HCT116 (cell line): ENCODE results near the gene SLC9A9. TPM values are rescaled to one million over a fixed set of nuclear protein-coding genes. Genes with fewer than 3 reads are reported as not detected.

ENCODE experiments used
- ATAC-seq: fragments of 200-7000 bp; cut with Tn5 transposase; 2 replicates; pipeline ENCODE4 v1.9.1; 2020; ENCODE audit warnings: mild to moderate bottlenecking, moderate library complexity
- BruUV-seq: library from RNA; stranded (reverse); fragments of 400-500 nt; replicated peaks from 2 replicates; lab custom pipeline; 2021; lab: Mats Ljungman, UMichigan
- CTCF ChIA-PET: fragments of 300-600 bp; sonication (Branson Sonifier 250); formaldehyde crosslinking; loops from one replicate; lab custom pipeline; 2021; ENCODE audit warnings: antibody characterized with exemption; lab: Charles Lee
- POLR2A ChIA-PET: fragments of 300-600, 350-600 bp; sonication (Branson Sonifier 250); formaldehyde crosslinking; loops from one replicate; lab custom pipeline; 2021; ENCODE audit warnings: antibody characterized with exemption; lab: Charles Lee
- RAD21 ChIA-PET, 2 experiments: fragments of 300-600 bp; sonication (Branson Sonifier 250); formaldehyde crosslinking; loops; one replicate each; lab custom pipeline; 2023; ENCODE audit warnings: low total read pairs in 2 of 2; ENCODE audit not compliant: uncharacterized antibody in 2 of 2, unreplicated experiment in 2 of 2, low non-redundant PET in 1 of 2; lab: Charles Lee
- DNase-seq: peaks from one replicate; pipeline ENCODE4 v3.0.0-alpha.2; 2010; ENCODE audit warnings: low read depth, low spot score
- H2AFZ ChIP-seq: fragments of 200-600 bp; shearing (Covaris generic), sonication (generic); 2 replicates; pipeline ENCODE4 v1.6.1; 2017; ENCODE audit warnings: low read depth, mixed run types, mixed read lengths, antibody characterized with exemption, low read length; ENCODE audit not compliant: poor library complexity, severe bottlenecking
- H3K27ac ChIP-seq: 2 replicates; pipeline ENCODE4 v1.5.1; 2012; ENCODE audit warnings: low read depth, low read length
- H3K27me3 ChIP-seq: fragments of 200-600 bp; sonication (generic); 2 replicates; pipeline ENCODE4 v1.6.1; 2016; ENCODE audit warnings: mixed run types, low read length, mixed read lengths; ENCODE audit not compliant: insufficient read depth
- H3K36me3 ChIP-seq, 2 experiments: fragments of 200-500 bp in 1 of 2; fragments of 200-600 bp in 1 of 2; sonication (Bioruptor generic) in 1 of 2; sonication (generic) in 1 of 2; 2 replicates each; pipeline versions ENCODE4 v1.5.1 to v1.6.1; 2014 to 2016; ENCODE audit warnings: low read length in 2 of 2, inconsistent platforms in 1 of 2, mixed read lengths in 1 of 2, mixed run types in 1 of 2; ENCODE audit not compliant: insufficient read depth in 2 of 2, control insufficient read depth in 1 of 2
- H3K4me1 ChIP-seq, 2 experiments: fragments of 200-600 bp in 1 of 2; sonication (generic) in 1 of 2; 2 replicates each; pipeline versions ENCODE4 v1.5.1 to v1.6.1; 2012 to 2017; ENCODE audit warnings: low read length in 2 of 2, inconsistent platforms in 1 of 2, mild to moderate bottlenecking in 1 of 2, mixed read lengths in 1 of 2, mixed run types in 1 of 2, moderate library complexity in 1 of 2; ENCODE audit not compliant: insufficient read depth in 2 of 2, control insufficient read depth in 1 of 2
- H3K4me2 ChIP-seq: fragments of 200-600 bp; sonication (generic); 2 replicates; pipeline ENCODE4 v1.6.1; 2017; ENCODE audit warnings: mixed run types, low read length, mixed read lengths
- H3K4me3 ChIP-seq, 2 experiments: fragments of 200-600 bp in 1 of 2; sonication (generic) in 1 of 2; replicated peaks in 1 of 2; 2 replicates each; pipeline ENCODE4 v1.5.1; 2011 to 2016; ENCODE audit warnings: low read length in 2 of 2, control low read depth in 1 of 2, low read depth in 1 of 2, mild to moderate bottlenecking in 1 of 2, mixed read lengths in 1 of 2, mixed run types in 1 of 2
- H3K79me2 ChIP-seq: fragments of 200-600 bp; sonication (generic); 2 replicates; pipeline ENCODE4 v1.6.1; 2017; ENCODE audit warnings: mild to moderate bottlenecking, mixed run types, low read length, moderate library complexity, mixed read lengths; ENCODE audit not compliant: insufficient read depth
- H3K9ac ChIP-seq: fragments of 200-600 bp; sonication (generic); 2 replicates; pipeline ENCODE4 v1.6.1; 2016; ENCODE audit warnings: low read length, mixed read lengths
- H3K9me2 ChIP-seq: fragments of 200-600 bp; sonication (generic), shearing (Covaris generic); 2 replicates; pipeline ENCODE4 v1.6.1; 2017; ENCODE audit warnings: mixed run types, mild to moderate bottlenecking, moderate library complexity; ENCODE audit not compliant: insufficient read depth
- H3K9me3 ChIP-seq, 2 experiments: fragments of 200-500 bp in 1 of 2; fragments of 200-600 bp in 1 of 2; sonication (Bioruptor generic) in 1 of 2; sonication (generic) in 1 of 2; 2 replicates each; pipeline ENCODE4 v1.6.1; 2014 to 2017; ENCODE audit warnings: low read length in 2 of 2, mixed read lengths in 2 of 2, inconsistent platforms in 1 of 2, low read depth in 1 of 2, mild to moderate bottlenecking in 1 of 2, mixed run types in 1 of 2, moderate library complexity in 1 of 2; ENCODE audit not compliant: control insufficient read depth in 1 of 2, insufficient read depth in 1 of 2
- H4K20me1 ChIP-seq: fragments of 200-600 bp; sonication (generic), shearing (Covaris generic); 2 replicates; pipeline ENCODE4 v1.6.1; 2017; ENCODE audit warnings: mixed run types, mild to moderate bottlenecking, moderate library complexity; ENCODE audit not compliant: insufficient read depth
- CEBPB ChIP-seq: IDR thresholded peaks from 2 replicates; pipeline ENCODE4 v1.6.1; 2012; ENCODE audit warnings: low read depth
- ELF1 ChIP-seq: IDR thresholded peaks from 2 replicates; pipeline ENCODE4 v1.6.1; 2012; ENCODE audit warnings: low read depth, borderline replicate concordance
- EZH2 ChIP-seq: fragments of 200-600 bp; sonication (generic); IDR thresholded peaks from 2 replicates; pipeline ENCODE4 v1.6.1; 2017; ENCODE audit warnings: antibody characterized with exemption, mixed run types
- EZH2phosphoT487 ChIP-seq: fragments of 200-600 bp; IDR thresholded peaks from 2 replicates; pipeline ENCODE4 v1.6.1; 2018; ENCODE audit warnings: antibody characterized with exemption, borderline replicate concordance
- POLR2AphosphoS5 ChIP-seq: IDR thresholded peaks from 2 replicates; pipeline ENCODE4 v1.6.1; 2011; ENCODE audit warnings: mild to moderate bottlenecking, low read depth, low read length, moderate library complexity
- RAD21 ChIP-seq: IDR thresholded peaks from 2 replicates; pipeline ENCODE4 v1.6.1; 2012; ENCODE audit warnings: low read depth, mild to moderate bottlenecking
- SP1 ChIP-seq: IDR thresholded peaks from 2 replicates; pipeline ENCODE4 v1.6.1; 2012; ENCODE audit warnings: low read depth
- SRF ChIP-seq: IDR thresholded peaks from 2 replicates; pipeline ENCODE4 v1.6.1; 2012; ENCODE audit warnings: low read depth
- YY1 ChIP-seq: IDR thresholded peaks from 2 replicates; pipeline ENCODE4 v1.6.1; 2011; ENCODE audit warnings: low read length, low read depth, moderate library complexity, mild to moderate bottlenecking; ENCODE audit not compliant: insufficient replicate concordance; ENCODE audit errors: extremely low read depth
- ZFX ChIP-seq: fragments of 450-650 bp; IDR thresholded peaks from 2 replicates; pipeline ENCODE4 v1.6.1; 2017
- ZNF274 ChIP-seq: fragments of 200-500 bp; sonication (Bioruptor generic); IDR thresholded peaks from 2 replicates; pipeline ENCODE4 v1.6.1; 2014; ENCODE audit warnings: mild to moderate bottlenecking, low read depth, low read length, inconsistent platforms
- intact Hi-C: fragments of 100-400 bp; cut with micrococcal nuclease; formaldehyde crosslinking; loops from 2 replicates; pipeline ENCODE4 v1.10.0; 2022
- total RNA-seq: library from RNA; stranded (reverse); gene quantifications from one replicate; pipeline ENCODE4 v1.2.1, GENCODE V29; 2021; ENCODE audit not compliant: unreplicated experiment
- TF ChIP-seq, protein P1 (sequence below): IDR thresholded peaks from 2 replicates; pipeline ENCODE4 v1.6.1; 2012
- TF ChIP-seq, protein P2 (sequence below), 3 experiments: fragments of 200-600 bp in 1 of 3; sonication (generic) in 1 of 3; IDR thresholded peaks in 2 of 3; conservative IDR thresholded peaks in 1 of 3; 2 replicates each; pipeline ENCODE4 v1.5.1; 2012 to 2017; ENCODE audit warnings: low read depth in 2 of 3, low read length in 2 of 3, antibody characterized with exemption in 1 of 3, borderline replicate concordance in 1 of 3, control low read depth in 1 of 3, mild to moderate bottlenecking in 1 of 3, mixed read lengths in 1 of 3, mixed run types in 1 of 3, moderate library complexity in 1 of 3; ENCODE audit not compliant: insufficient read depth in 1 of 3
- TF ChIP-seq, protein P3 (sequence below): IDR thresholded peaks from 2 replicates; pipeline ENCODE4 v1.6.1; 2011; ENCODE audit warnings: mild to moderate bottlenecking, low read length, moderate library complexity; ENCODE audit not compliant: insufficient replicate concordance; ENCODE audit errors: extremely low read depth

The SLC9A9 gene
- total RNA-seq, 1 experiment from 2014 or later: 0.20 TPM

DNA sequence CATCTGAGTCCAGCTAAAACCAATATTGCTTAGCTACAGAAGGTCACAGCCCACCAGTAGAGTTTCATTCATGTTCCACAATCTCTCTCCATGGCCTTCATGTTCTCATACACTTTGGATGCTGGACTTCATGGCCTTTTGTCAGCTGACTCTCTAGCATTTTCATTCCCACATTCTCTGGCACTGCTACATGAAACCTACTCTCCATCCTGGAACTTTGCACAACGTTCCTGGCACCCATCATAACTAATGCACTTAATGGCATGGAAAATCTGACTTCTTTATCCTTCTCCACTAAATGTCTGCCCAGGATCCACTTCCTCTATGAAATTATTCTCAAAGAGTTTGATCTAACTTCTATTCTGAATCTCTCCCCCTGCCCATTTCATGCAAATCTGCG is 56.9 kb downstream of the SLC9A9 start:
- no peaks in the 10 kb centered on the region for H3K79me2 ChIP-seq
- H4K20me1 ChIP-seq: no peaks in the 10 kb centered on the region
- CTCF ChIA-PET: no interaction called here
- RAD21 ChIA-PET: no interaction called here
- no peak for DNase-seq
- no peak overlapping the region for H2AFZ ChIP-seq
- H3K27me3 ChIP-seq: no peaks in the 10 kb centered on the region
- H3K36me3 ChIP-seq: no peaks in the 10 kb centered on the region
- no peak overlapping the region for H3K27ac ChIP-seq
- intact Hi-C loops: no loop called here
- POLR2A ChIA-PET: no interaction called here
- no peak for ATAC-seq
- no TSS peak for BruUV-seq
- H3K9me2 ChIP-seq: no peaks in the 10 kb centered on the region
- H3K9ac ChIP-seq: no peak overlapping the region
- H3K4me3 ChIP-seq: no peak overlapping the region
- no peak overlapping the region for H3K4me2 ChIP-seq
- no peak for TF ChIP-seq EZH2
- TF ChIP-seq, protein P1, sequence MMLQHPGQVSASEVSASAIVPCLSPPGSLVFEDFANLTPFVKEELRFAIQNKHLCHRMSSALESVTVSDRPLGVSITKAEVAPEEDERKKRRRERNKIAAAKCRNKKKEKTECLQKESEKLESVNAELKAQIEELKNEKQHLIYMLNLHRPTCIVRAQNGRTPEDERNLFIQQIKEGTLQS: no peak
- H3K4me1 ChIP-seq: no peaks in the 10 kb centered on the region
- H3K9me3 ChIP-seq: no peaks in the 10 kb centered on the region

DNA sequence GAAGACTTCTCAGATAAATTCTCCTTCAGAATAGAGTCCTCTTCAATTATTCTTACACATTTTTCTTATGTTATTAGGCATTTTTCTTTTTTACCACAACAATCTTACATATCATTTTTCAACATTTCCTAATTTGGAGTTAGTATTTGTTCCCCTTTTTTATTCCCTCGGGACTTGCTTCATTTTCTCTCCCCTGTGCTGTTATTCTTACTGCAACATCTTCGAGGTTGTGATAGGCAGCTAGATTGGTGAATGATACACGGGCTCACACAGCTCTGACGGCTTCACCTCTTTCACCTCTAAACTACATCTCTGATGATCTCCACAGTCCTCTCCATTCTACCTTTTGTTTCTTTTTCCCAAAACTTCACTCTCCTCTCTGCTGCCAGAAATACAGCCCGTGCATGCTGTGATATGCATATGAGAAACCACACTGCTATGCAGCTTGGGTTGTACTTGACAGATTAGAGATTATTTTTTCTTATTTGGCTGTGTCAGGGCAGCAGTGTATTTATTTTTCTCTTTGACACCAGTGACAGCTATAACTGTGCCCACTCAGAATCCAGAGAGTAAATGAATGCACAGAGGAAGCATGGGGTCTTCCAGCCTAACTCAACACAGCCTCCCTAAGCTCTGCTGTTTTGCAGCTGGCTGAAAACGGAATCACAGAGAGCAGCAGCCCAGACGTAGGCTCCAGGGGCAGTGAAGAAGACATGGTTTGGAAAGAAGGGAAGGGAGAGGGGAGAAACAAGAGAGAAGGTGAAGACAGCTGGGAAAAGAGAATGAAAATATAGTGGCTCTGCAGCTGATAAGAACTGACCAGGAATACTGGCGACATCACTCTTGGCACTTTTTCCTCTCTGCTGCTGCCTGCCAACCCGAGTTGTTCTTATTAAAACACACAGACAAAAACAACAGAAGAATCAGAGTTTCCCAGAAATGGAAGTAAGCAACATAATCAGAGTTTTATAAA is 61.8 kb downstream of the SLC9A9 start:
- H3K79me2 ChIP-seq: no peaks in the 10 kb centered on the region
- H2AFZ ChIP-seq: no peak overlapping the region
- no peak overlapping the region for H3K4me2 ChIP-seq
- ChIA-PET POLR2A (no interaction called here), CTCF (interaction anchor here (0.8 kb wide), 1 partner anchor 11 kb away, joined by 3 read pairs; no protein-coding TSS in a partner anchor), RAD21 (no interaction called here)
- no peaks in the 10 kb centered on the region for H3K36me3 ChIP-seq
- no peak overlapping the region for H3K27ac ChIP-seq
- H3K9me2 ChIP-seq: no peaks in the 10 kb centered on the region
- no peaks in the 10 kb centered on the region for H3K27me3 ChIP-seq
- H3K4me3 ChIP-seq: no peak overlapping the region
- TF ChIP-seq SP1: no peak
- TF ChIP-seq, protein P2, sequence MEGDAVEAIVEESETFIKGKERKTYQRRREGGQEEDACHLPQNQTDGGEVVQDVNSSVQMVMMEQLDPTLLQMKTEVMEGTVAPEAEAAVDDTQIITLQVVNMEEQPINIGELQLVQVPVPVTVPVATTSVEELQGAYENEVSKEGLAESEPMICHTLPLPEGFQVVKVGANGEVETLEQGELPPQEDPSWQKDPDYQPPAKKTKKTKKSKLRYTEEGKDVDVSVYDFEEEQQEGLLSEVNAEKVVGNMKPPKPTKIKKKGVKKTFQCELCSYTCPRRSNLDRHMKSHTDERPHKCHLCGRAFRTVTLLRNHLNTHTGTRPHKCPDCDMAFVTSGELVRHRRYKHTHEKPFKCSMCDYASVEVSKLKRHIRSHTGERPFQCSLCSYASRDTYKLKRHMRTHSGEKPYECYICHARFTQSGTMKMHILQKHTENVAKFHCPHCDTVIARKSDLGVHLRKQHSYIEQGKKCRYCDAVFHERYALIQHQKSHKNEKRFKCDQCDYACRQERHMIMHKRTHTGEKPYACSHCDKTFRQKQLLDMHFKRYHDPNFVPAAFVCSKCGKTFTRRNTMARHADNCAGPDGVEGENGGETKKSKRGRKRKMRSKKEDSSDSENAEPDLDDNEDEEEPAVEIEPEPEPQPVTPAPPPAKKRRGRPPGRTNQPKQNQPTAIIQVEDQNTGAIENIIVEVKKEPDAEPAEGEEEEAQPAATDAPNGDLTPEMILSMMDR (IDR thresholded peaks at IDR 0.05 in 2 of 3, conservative IDR thresholded peaks at IDR 0.05 in 1 of 3; ENCODE audit: borderline replicate concordance in 1 of 3, insufficient read depth in 1 of 3, low read depth in 2 of 3, low read length in 2 of 3): no peak
- no peak for TF ChIP-seq RAD21
- TF ChIP-seq ZNF274: no peak
- no peak for TF ChIP-seq ZFX
- no peak for TF ChIP-seq ELF1
- TF ChIP-seq EZH2phosphoT487: no peak
- no peak for TF ChIP-seq EZH2
- no peak for TF ChIP-seq POLR2AphosphoS5
- TF ChIP-seq YY1: no peak
- TF ChIP-seq, protein P3, sequence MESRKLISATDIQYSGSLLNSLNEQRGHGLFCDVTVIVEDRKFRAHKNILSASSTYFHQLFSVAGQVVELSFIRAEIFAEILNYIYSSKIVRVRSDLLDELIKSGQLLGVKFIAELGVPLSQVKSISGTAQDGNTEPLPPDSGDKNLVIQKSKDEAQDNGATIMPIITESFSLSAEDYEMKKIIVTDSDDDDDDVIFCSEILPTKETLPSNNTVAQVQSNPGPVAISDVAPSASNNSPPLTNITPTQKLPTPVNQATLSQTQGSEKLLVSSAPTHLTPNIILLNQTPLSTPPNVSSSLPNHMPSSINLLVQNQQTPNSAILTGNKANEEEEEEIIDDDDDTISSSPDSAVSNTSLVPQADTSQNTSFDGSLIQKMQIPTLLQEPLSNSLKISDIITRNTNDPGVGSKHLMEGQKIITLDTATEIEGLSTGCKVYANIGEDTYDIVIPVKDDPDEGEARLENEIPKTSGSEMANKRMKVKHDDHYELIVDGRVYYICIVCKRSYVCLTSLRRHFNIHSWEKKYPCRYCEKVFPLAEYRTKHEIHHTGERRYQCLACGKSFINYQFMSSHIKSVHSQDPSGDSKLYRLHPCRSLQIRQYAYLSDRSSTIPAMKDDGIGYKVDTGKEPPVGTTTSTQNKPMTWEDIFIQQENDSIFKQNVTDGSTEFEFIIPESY: no peak
- TF ChIP-seq CEBPB: no peak
- TF ChIP-seq SRF: no peak
- no peak overlapping the region for H3K9ac ChIP-seq
- ATAC-seq (no peak), DNase-seq (no peak)
- BruUV-seq: no TSS peak
- no peaks in the 10 kb centered on the region for H4K20me1 ChIP-seq
- no peaks in the 10 kb centered on the region for H3K9me3 ChIP-seq
- peaks cover 0 to 6% of the 10 kb centered on the region in 2 experiments; a peak in 1 of 4 replicates for H3K4me1 ChIP-seq
- intact Hi-C loops: no loop called here
